GM12865 (cell line): Measurements from ENCODE around the gene HELZ2.

ENCODE experiments used
- DNase-seq: peaks from one replicate; pipeline ENCODE4 v3.0.0; 2010; ENCODE audit warnings: low read depth
- H3K4me3 ChIP-seq: 2 replicates; pipeline ENCODE4 v1.5.1; 2011; ENCODE audit warnings: mild to moderate bottlenecking, low read depth, low read length, control low read depth
- CTCF ChIP-seq: IDR thresholded peaks from 2 replicates; pipeline ENCODE4 v1.5.1; 2011; ENCODE audit warnings: low read length, control low read depth, low read depth, inconsistent platforms; ENCODE audit not compliant: insufficient read depth; ENCODE audit errors: missing control alignments

HELZ2 gene

GRCh38 chr20:63533871-63534393 is 40.1 kb downstream of the HELZ2 start:
- no peak overlapping the region for H3K4me3 ChIP-seq
- no peak for DNase-seq
- TF ChIP-seq CTCF: no peak

GRCh38 chr20:63533388-63533787 is 40.7 kb downstream of the HELZ2 start:
- DNase-seq: no peak
- no peak for TF ChIP-seq CTCF
- H3K4me3 ChIP-seq: no peak overlapping the region

GRCh38 chr20:63532449-63532971 is 41.5 kb downstream of the HELZ2 start:
- no peak overlapping the region for H3K4me3 ChIP-seq
- no peak for TF ChIP-seq CTCF
- no peak for DNase-seq

- no peak overlapping the region for H3K4me3 ChIP-seq
- DNase-seq: no peak
- no peak for TF ChIP-seq CTCF
These were observed 42.2 kb downstream of the HELZ2 start for GRCh38 chr20:63531686-63532448.

GRCh38 chr20:63530788-63531160 is 43.3 kb downstream of the HELZ2 start:
- DNase-seq: no peak
- H3K4me3 ChIP-seq: no peak overlapping the region
- TF ChIP-seq CTCF: no peak

- no peak for DNase-seq
- no peak overlapping the region for H3K4me3 ChIP-seq
- TF ChIP-seq CTCF: no peak
These were observed 43.9 kb downstream of the HELZ2 start for GRCh38 chr20:63529861-63530787.
